Gastrocnemius medialis (tissue), 4 donors: ENCODE measurements around the gene TH.

Source experiments
- CTCF ChIP-seq, 5 experiments: fragments of 450-650 bp in 3 of 5; fragments of 200-600 bp in 2 of 5; sonication (generic) in 2 of 5; IDR thresholded peaks in 4 of 5; conservative IDR thresholded peaks in 1 of 5; 1 replicate in 4 of 5; 2 replicates in 1 of 5; pipeline ENCODE4 v1.5.1; 2016 to 2019; ENCODE audit warnings: antibody characterized with exemption in 5 of 5, mild to moderate bottlenecking in 3 of 5, moderate library complexity in 3 of 5
- POLR2A ChIP-seq, 2 donors: fragments of 450-650 bp; IDR thresholded peaks; one replicate each; pipeline ENCODE4 v1.6.1; 2017; ENCODE audit warnings: antibody characterized with exemption in 2 of 2, mild to moderate bottlenecking in 2 of 2, moderate library complexity in 2 of 2

GRCh38 chr11:2131371-2132236 is 40.0 kb downstream of the TH start:
- no peak for TF ChIP-seq CTCF (IDR thresholded peaks at IDR 0.05 in 4 of 5, conservative IDR thresholded peaks at IDR 0.05 in 1 of 5)
- no peak for TF ChIP-seq POLR2A (IDR thresholded peaks at IDR 0.05)
